Colonic mucosa (tissue), 4 donors: ENCODE measurements around the gene WDR91. TPM values are rescaled to one million over a fixed set of nuclear protein-coding genes. Genes with fewer than 3 reads are reported as not detected.
A peak's percentile ranks its signal among the peaks of the same experiment; 100 is the strongest.

Experiments used
- DNase-seq: peaks from one replicate; pipeline ENCODE4 v3.0.0-alpha.2; 2020
- H3K27ac ChIP-seq: fragments of 200-600 bp; one replicate; pipeline ENCODE4 v1.8.0; 2021
- H3K27me3 ChIP-seq: fragments of 200-600 bp; one replicate; pipeline ENCODE4 v1.8.0; 2021
- H3K36me3 ChIP-seq: fragments of 200-600 bp; one replicate; pipeline ENCODE4 v1.8.0; 2021
- H3K4me1 ChIP-seq: fragments of 200-600 bp; one replicate; pipeline ENCODE4 v1.8.0; 2021; ENCODE audit warnings: mild to moderate bottlenecking
- H3K4me3 ChIP-seq: fragments of 200-600 bp; one replicate; pipeline ENCODE4 v1.8.0; 2021
- H3K9ac ChIP-seq, 2 donors: one replicate each; pipeline ENCODE4 v1.7.0; 2013; ENCODE audit warnings: control low read depth in 2 of 2, low read depth in 2 of 2, low read length in 2 of 2
- H3K9me3 ChIP-seq: fragments of 200-600 bp; one replicate; pipeline ENCODE4 v1.8.0; 2021
- intact Hi-C: fragments of 100-400 bp; cut with DNase I; formaldehyde crosslinking; loops from one replicate; pipeline ENCODE4 v1.14.1; 2022
- total RNA-seq, 2 donors: library from RNA; stranded (reverse); fragmentation: NEBNext Ultra II Directional in 1 of 2; extraction: Animal tissue kit (Norgen Biotek cat#: 25700) in 1 of 2; gene quantifications; one replicate each; pipeline ENCODE4 v1.2.1, GENCODE V29; 2021
- TF ChIP-seq, protein P1 (sequence below): fragments of 200-600 bp; IDR thresholded peaks from one replicate; pipeline ENCODE4 v1.8.0; 2022; ENCODE audit warnings: antibody characterized with exemption, mild to moderate bottlenecking
- donor health status: healthy.
- donor health status: DM: no; HTN: no; CAD: no.
- donor health status: DM: no; HTN: no; CAD: no.

WDR91 gene
- total RNA-seq, 2 donors from 2014 or later = 4.8 to 6.5 TPM

DNA sequence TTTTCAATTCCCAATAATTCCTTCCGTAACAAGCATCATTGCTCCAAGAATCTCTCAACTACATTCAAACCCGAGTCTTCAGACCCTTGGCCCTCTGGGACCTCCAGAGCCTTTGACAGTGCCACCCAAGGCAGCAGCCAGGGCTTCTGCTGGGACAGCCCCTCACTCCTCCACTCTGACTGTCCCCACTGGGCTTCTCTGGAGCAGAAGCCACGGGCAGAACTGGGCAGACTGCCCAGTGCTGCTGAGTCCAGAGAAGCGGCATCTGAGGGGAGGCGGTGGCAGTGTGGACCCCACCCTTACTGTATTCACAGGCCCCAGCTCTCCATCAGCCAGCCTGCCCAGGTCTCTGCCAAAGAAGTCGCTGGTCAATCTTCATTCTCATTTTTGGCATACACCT is 49.7 kb downstream of the WDR91 start:
- no peak overlapping the region for H3K9ac ChIP-seq
- intact Hi-C loops = no loop called here
- no peaks in the 10 kb centered on the region for H3K9me3 ChIP-seq
- no peaks in the 10 kb centered on the region for H3K4me1 ChIP-seq
- H3K4me3 ChIP-seq = no peak overlapping the region
- TF ChIP-seq, protein P1, sequence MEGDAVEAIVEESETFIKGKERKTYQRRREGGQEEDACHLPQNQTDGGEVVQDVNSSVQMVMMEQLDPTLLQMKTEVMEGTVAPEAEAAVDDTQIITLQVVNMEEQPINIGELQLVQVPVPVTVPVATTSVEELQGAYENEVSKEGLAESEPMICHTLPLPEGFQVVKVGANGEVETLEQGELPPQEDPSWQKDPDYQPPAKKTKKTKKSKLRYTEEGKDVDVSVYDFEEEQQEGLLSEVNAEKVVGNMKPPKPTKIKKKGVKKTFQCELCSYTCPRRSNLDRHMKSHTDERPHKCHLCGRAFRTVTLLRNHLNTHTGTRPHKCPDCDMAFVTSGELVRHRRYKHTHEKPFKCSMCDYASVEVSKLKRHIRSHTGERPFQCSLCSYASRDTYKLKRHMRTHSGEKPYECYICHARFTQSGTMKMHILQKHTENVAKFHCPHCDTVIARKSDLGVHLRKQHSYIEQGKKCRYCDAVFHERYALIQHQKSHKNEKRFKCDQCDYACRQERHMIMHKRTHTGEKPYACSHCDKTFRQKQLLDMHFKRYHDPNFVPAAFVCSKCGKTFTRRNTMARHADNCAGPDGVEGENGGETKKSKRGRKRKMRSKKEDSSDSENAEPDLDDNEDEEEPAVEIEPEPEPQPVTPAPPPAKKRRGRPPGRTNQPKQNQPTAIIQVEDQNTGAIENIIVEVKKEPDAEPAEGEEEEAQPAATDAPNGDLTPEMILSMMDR = no peak
- no peaks in the 10 kb centered on the region for H3K36me3 ChIP-seq
- no peak for DNase-seq
- no peak overlapping the region for H3K27ac ChIP-seq
- no peaks in the 10 kb centered on the region for H3K27me3 ChIP-seq

DNA sequence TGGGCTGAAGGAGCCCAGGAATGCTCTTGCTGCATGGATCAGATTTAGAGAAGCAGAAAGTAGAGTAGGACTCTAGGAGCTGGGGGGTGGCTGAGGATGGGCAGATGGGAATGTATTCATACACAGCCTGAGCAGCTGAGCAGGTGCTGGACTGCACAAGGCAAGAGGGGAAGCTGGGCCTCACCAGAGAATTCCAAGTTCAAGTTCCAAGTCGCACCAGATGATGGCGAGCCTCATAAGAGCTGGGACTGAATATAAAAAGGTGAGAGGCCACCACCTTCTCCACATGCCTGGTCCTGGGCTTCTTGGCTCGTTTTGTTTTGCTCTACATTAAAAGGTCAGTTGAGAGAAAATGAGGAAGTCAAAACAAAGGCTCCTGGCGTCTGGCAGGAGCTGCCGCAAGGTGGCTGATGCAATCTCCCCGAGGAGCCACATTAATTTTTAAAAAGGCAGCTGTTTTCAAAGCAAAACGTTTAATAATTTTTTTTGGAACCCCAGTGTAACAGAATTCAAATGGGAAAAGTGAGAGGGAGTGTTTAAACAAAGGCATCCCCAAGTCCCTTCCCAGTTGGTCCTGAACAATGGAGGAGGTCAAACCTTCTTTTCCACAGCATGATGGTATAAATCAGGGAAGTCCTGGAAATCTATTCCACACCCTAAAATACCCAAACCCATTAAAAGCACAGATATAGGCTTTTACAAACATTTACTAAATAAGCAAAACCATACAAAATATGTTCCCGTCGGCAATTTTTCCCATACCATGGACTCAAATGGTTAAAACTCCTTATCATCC is 50.3 kb downstream of the WDR91 start:
- TF ChIP-seq, protein P1 = no peak
- Histone ChIP-seq H3K9me3 (no peaks in the 10 kb centered on the region), H3K9ac (peak overlapping the region in 1 of 2 donors; percentile 32), H3K36me3 (no peaks in the 10 kb centered on the region), H3K4me1 (no peaks in the 10 kb centered on the region), H3K4me3 (no peak overlapping the region), H3K27me3 (no peaks in the 10 kb centered on the region), H3K27ac (peak overlapping the region; percentile 56)
- DNase-seq = no peak
- intact Hi-C loops = no loop called here

GRCh38 chr7:135160098-135160857 is 51.0 kb downstream of the WDR91 start:
- TF ChIP-seq, protein P1 = no peak
- H3K4me1 ChIP-seq = no peaks in the 10 kb centered on the region
- DNase-seq = no peak
- H3K4me3 ChIP-seq = no peak overlapping the region
- H3K27ac ChIP-seq = peak overlapping the region; percentile 56
- no peaks in the 10 kb centered on the region for H3K27me3 ChIP-seq
- no peaks in the 10 kb centered on the region for H3K9me3 ChIP-seq
- no peaks in the 10 kb centered on the region for H3K36me3 ChIP-seq
- intact Hi-C loops = no loop called here
- H3K9ac ChIP-seq = no peak overlapping the region

- no peak for DNase-seq
- Histone ChIP-seq H3K9ac (no peak overlapping the region), H3K4me3 (no peak overlapping the region), H3K9me3 (no peaks in the 10 kb centered on the region), H3K36me3 (no peaks in the 10 kb centered on the region), H3K4me1 (no peaks in the 10 kb centered on the region), H3K27ac (peak overlapping the region; percentile 56), H3K27me3 (no peaks in the 10 kb centered on the region)
- TF ChIP-seq, protein P1 = no peak
- intact Hi-C loops = no loop called here
Observed at GRCh38 chr7:135159359-135160085, 51.8 kb downstream of the WDR91 start.

DNA sequence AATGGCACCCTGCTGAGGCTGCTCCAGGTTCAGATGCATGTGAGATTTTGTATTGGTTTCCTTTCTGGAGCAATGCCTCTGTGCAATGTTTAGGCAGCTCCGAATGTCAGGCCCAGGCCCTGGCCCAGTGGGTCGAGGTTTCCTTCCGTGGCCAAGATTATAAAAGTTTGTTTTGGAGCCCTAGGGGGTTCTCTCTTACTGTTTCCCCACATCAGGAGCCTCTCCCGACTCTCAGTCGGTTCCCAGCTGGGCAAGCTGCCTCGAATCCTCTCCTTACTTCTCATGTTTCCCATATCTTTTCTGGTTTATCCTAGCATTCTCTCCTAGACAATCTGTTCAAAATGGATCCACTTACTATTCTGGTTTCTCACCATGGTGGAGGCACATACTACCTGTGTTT is 52.5 kb downstream of the WDR91 start:
- H3K4me3 ChIP-seq = no peak overlapping the region
- no peaks in the 10 kb centered on the region for H3K27me3 ChIP-seq
- no peak for DNase-seq
- TF ChIP-seq, protein P1 = no peak
- H3K4me1 ChIP-seq = no peaks in the 10 kb centered on the region
- intact Hi-C loops = no loop called here
- no peak overlapping the region for H3K9ac ChIP-seq
- H3K27ac ChIP-seq = no peak overlapping the region
- H3K9me3 ChIP-seq = no peaks in the 10 kb centered on the region
- no peaks in the 10 kb centered on the region for H3K36me3 ChIP-seq
